DOHH2 (cell line): ENCODE data around the gene RTP4.

Source experiments
- H3F3A ChIP-seq: fragments of 200-600 bp; sonication (generic), shearing (Covaris generic); 2 replicates; pipeline ENCODE4 v1.6.0; 2016; ENCODE audit warnings: antibody characterized with exemption, mild to moderate bottlenecking; ENCODE audit not compliant: control insufficient read depth, insufficient read depth
- H3K27ac ChIP-seq: fragments of 200-600 bp; sonication (generic); 2 replicates; pipeline ENCODE4 v1.5.1; 2014; ENCODE audit warnings: low read depth, mild to moderate bottlenecking, low read length, moderate library complexity
- H3K27me3 ChIP-seq: fragments of 200-600 bp; sonication (generic); 2 replicates; pipeline ENCODE4 v1.6.1; 2014; ENCODE audit warnings: mild to moderate bottlenecking, low read length, mixed read lengths; ENCODE audit not compliant: control insufficient read depth
- H3K36me3 ChIP-seq: fragments of 200-600 bp; sonication (generic); 2 replicates; pipeline ENCODE4 v1.6.1; 2014; ENCODE audit warnings: mild to moderate bottlenecking, low read length, moderate library complexity, mixed read lengths; ENCODE audit not compliant: control insufficient read depth
- H3K4me1 ChIP-seq: fragments of 200-600 bp; sonication (generic); 2 replicates; pipeline ENCODE4 v1.6.1; 2014; ENCODE audit warnings: mild to moderate bottlenecking, low read length, mixed read lengths; ENCODE audit not compliant: control insufficient read depth
- H3K4me2 ChIP-seq: fragments of 200-600 bp; sonication (generic); 2 replicates; pipeline ENCODE4 v1.6.0; 2014; ENCODE audit warnings: mild to moderate bottlenecking, low read length, moderate library complexity
- H3K4me3 ChIP-seq: fragments of 200-600 bp; sonication (generic); 2 replicates; pipeline ENCODE4 v1.5.1; 2014; ENCODE audit warnings: mild to moderate bottlenecking, low read length, mixed read lengths
- H3K79me2 ChIP-seq: fragments of 200-600 bp; sonication (generic); 2 replicates; pipeline ENCODE4 v1.6.1; 2014; ENCODE audit warnings: mild to moderate bottlenecking, low read length, mixed read lengths; ENCODE audit not compliant: control insufficient read depth
- H3K9me2 ChIP-seq: fragments of 200-600 bp; sonication (generic); replicated peaks from 2 replicates; pipeline ENCODE4 v1.6.1; 2014; ENCODE audit warnings: mild to moderate bottlenecking, low read length, mixed read lengths; ENCODE audit not compliant: control insufficient read depth
- H3K9me3 ChIP-seq: fragments of 200-600 bp; sonication (generic); 2 replicates; pipeline ENCODE4 v1.6.1; 2014; ENCODE audit warnings: antibody characterized with exemption, low read length, mixed read lengths; ENCODE audit not compliant: control insufficient read depth, insufficient read depth
- H4K20me1 ChIP-seq: fragments of 200-600 bp; sonication (generic); 2 replicates; pipeline ENCODE4 v1.6.0; 2014; ENCODE audit warnings: low read depth, mild to moderate bottlenecking, antibody characterized with exemption, low read length, moderate library complexity; ENCODE audit not compliant: control insufficient read depth, insufficient read depth
- EZH2phosphoT487 ChIP-seq: fragments of 200-600 bp; sonication (generic); IDR thresholded peaks from 2 replicates; pipeline ENCODE4 v1.6.1; 2017; ENCODE audit warnings: borderline replicate concordance, mild to moderate bottlenecking, antibody characterized with exemption, low read length, moderate library complexity, mixed read lengths
- TF ChIP-seq, protein P1 (sequence below): fragments of 200-600 bp; sonication (generic); IDR thresholded peaks from one replicate; pipeline ENCODE4 v1.5.1; 2014; ENCODE audit warnings: antibody characterized with exemption, mild to moderate bottlenecking, low read depth, low read length; ENCODE audit not compliant: poor library complexity, severe bottlenecking

The RTP4 gene

DNA sequence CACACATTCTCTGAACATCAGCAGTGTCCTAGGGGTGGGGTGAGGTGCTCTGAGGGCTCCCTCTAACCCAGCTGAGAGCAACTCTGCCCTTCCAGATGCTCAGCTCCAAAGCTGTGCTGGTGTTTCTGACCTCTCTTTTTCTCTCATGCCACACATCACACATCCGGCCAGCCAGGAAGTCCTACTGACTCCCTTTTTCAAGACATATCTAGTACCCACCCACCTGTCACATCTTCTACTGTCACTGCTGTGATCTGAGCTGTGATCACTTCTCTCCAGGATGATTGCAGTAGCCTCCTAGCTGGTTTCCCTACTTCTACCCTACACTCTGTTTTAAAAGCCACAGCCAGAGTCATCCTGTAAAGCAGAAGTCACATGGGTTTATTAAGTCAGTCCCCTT is 46.4 kb upstream of the RTP4 start:
- no peaks in the 10 kb centered on the region for H3K36me3 ChIP-seq
- H3F3A ChIP-seq: no peaks in the 10 kb centered on the region
- no peak overlapping the region for H3K27ac ChIP-seq
- H3K4me2 ChIP-seq: no peak overlapping the region
- H3K4me1 ChIP-seq: peaks cover 7% of the 10 kb centered on the region; the same call in 1 of the 2 replicates
- TF ChIP-seq, protein P1, sequence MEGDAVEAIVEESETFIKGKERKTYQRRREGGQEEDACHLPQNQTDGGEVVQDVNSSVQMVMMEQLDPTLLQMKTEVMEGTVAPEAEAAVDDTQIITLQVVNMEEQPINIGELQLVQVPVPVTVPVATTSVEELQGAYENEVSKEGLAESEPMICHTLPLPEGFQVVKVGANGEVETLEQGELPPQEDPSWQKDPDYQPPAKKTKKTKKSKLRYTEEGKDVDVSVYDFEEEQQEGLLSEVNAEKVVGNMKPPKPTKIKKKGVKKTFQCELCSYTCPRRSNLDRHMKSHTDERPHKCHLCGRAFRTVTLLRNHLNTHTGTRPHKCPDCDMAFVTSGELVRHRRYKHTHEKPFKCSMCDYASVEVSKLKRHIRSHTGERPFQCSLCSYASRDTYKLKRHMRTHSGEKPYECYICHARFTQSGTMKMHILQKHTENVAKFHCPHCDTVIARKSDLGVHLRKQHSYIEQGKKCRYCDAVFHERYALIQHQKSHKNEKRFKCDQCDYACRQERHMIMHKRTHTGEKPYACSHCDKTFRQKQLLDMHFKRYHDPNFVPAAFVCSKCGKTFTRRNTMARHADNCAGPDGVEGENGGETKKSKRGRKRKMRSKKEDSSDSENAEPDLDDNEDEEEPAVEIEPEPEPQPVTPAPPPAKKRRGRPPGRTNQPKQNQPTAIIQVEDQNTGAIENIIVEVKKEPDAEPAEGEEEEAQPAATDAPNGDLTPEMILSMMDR: no peak
- TF ChIP-seq EZH2phosphoT487: no peak
- no peaks in the 10 kb centered on the region for H4K20me1 ChIP-seq
- no peaks in the 10 kb centered on the region for H3K79me2 ChIP-seq
- no peaks in the 10 kb centered on the region for H3K9me3 ChIP-seq
- H3K9me2 ChIP-seq: no peaks in the 10 kb centered on the region
- no peak overlapping the region for H3K4me3 ChIP-seq
- peaks cover 26% of the 10 kb centered on the region for H3K27me3 ChIP-seq

DNA sequence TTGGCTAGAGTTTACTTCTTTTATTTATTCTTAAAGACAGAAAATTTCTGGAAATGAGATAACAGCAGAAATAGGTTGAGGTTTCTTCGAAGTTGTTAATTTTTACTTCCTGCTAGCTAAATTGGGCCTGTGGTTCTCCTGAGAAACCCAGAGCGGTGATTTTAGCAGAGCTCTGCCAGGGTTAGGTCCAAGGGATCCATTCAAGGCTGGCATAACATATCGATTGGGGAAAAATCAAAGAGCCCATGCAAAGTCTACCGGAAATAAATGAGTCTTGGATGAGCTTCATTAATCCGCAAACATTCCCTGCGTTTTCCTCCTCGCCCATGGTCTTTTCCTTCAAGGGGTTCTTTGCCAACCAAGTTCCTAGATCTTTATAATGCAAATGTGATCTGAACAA is 45.9 kb upstream of the RTP4 start:
- H3F3A ChIP-seq: no peaks in the 10 kb centered on the region
- no peak overlapping the region for H3K27ac ChIP-seq
- H3K9me3 ChIP-seq: no peaks in the 10 kb centered on the region
- no peaks in the 10 kb centered on the region for H3K9me2 ChIP-seq
- H3K79me2 ChIP-seq: no peaks in the 10 kb centered on the region
- no peak overlapping the region for H3K4me2 ChIP-seq
- no peaks in the 10 kb centered on the region for H4K20me1 ChIP-seq
- peaks cover 7% of the 10 kb centered on the region; the same call in 1 of the 2 replicates for H3K4me1 ChIP-seq
- peaks cover 22% of the 10 kb centered on the region for H3K27me3 ChIP-seq
- no peak overlapping the region for H3K4me3 ChIP-seq
- no peaks in the 10 kb centered on the region for H3K36me3 ChIP-seq
- TF ChIP-seq, protein P1: no peak
- TF ChIP-seq EZH2phosphoT487: no peak

GRCh38 chr3:187323091-187323490 is 45.1 kb upstream of the RTP4 start:
- H3F3A ChIP-seq: no peaks in the 10 kb centered on the region
- no peaks in the 10 kb centered on the region for H3K36me3 ChIP-seq
- peaks cover 22% of the 10 kb centered on the region for H3K27me3 ChIP-seq
- no peaks in the 10 kb centered on the region for H3K9me3 ChIP-seq
- no peaks in the 10 kb centered on the region for H3K9me2 ChIP-seq
- no peak overlapping the region for H3K4me3 ChIP-seq
- no peaks in the 10 kb centered on the region for H3K79me2 ChIP-seq
- TF ChIP-seq, protein P1: no peak
- no peak for TF ChIP-seq EZH2phosphoT487
- peaks cover 7% of the 10 kb centered on the region; the same call in 1 of the 2 replicates for H3K4me1 ChIP-seq
- no peak overlapping the region for H3K27ac ChIP-seq
- H4K20me1 ChIP-seq: no peaks in the 10 kb centered on the region
- no peak overlapping the region for H3K4me2 ChIP-seq

GRCh38 chr3:187325632-187326031 is 42.6 kb upstream of the RTP4 start:
- no peaks in the 10 kb centered on the region for H4K20me1 ChIP-seq

More at GRCh38 chr3:187325632-187326031, 42.6 kb upstream of the RTP4 start:
- no peaks in the 10 kb centered on the region for H3F3A ChIP-seq
- no peaks in the 10 kb centered on the region for H3K9me2 ChIP-seq
- TF ChIP-seq EZH2phosphoT487: no peak
- TF ChIP-seq, protein P1: no peak
- no peaks in the 10 kb centered on the region for H3K79me2 ChIP-seq
- H3K27ac ChIP-seq: no peak overlapping the region
- H3K4me3 ChIP-seq: no peak overlapping the region
- no peaks in the 10 kb centered on the region for H3K9me3 ChIP-seq
- no peaks in the 10 kb centered on the region for H3K4me1 ChIP-seq
- H3K27me3 ChIP-seq: peaks cover 16% of the 10 kb centered on the region; the same call in 1 of the 2 replicates
- no peaks in the 10 kb centered on the region for H3K36me3 ChIP-seq
- no peak overlapping the region for H3K4me2 ChIP-seq
